Loucy (cell line): ENCODE measurements around the gene TNNC1.

Source experiments
- CTCF ChIP-seq: fragments of 200-600 bp; sonication (generic); conservative IDR thresholded peaks from 2 replicates; pipeline ENCODE4 v1.5.1; 2014; ENCODE audit warnings: mild to moderate bottlenecking, antibody characterized with exemption, low read length
- EZH2phosphoT487 ChIP-seq: fragments of 200-600 bp; IDR thresholded peaks from 2 replicates; pipeline ENCODE4 v1.6.1; 2018; ENCODE audit warnings: antibody characterized with exemption, mild to moderate bottlenecking, moderate library complexity, borderline replicate concordance

- no peak for TF ChIP-seq CTCF
- no peak for TF ChIP-seq EZH2phosphoT487
Measured at GRCh38 chr3:52454938-52455282, 1.1 kb upstream of the TNNC1 start.
